HS-27A (cell line): Measurements from ENCODE around the gene PLEKHB2.
"Not testable (repeated sequence)": the region's sequence is repeated elsewhere in the genome, so short reads cannot be mapped to it uniquely, and the experiment has no call there.

ENCODE experiments used
- DNase-seq: peaks from one replicate; pipeline ENCODE4 v3.0.0-alpha.2; 2012; ENCODE audit warnings: low read depth, missing footprints

PLEKHB2 gene, protein sequence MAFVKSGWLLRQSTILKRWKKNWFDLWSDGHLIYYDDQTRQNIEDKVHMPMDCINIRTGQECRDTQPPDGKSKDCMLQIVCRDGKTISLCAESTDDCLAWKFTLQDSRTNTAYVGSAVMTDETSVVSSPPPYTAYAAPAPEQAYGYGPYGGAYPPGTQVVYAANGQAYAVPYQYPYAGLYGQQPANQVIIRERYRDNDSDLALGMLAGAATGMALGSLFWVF

DNA sequence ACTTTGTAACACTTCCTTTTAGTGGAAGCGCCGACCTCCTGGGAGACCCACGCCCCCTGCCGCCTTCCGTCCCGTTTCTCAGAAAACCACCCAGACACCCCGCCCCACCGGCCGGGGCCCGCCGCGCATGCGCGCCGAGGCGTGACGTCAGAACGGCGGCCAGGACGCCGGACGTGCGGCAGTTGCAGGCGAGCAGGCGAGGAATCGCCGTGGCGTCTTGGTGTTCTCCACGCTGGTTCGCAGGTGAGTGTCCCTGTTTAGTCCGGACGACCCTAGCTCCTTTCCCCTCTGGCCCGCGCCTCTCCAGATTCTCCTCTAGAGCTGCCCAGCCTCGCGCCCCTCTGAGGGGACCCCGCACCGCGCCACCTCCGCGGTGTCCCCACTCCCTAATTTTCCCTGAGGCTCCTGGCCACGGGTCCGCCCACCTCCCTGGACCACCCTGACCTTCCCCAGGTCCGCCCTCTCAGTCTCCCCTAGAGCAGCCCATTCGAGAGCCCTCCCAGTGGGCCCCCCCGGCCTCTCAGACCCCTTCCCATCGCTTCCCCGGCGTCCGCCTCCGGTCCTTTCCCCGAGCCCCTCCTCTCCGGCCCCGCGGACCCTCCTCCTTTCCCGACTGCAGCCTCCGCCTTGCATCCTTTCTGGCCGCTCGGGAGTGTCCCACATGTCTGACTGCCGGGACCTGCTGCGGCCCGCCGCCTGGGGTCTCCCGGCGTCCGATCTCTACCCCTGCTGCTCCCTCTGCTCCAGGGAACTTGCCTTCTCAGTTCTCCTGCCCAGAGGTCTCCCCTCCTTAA is at the start of gene PLEKHB2:
Gene PLEKHB2, plus strand, starts transcription at position 181 of the 794 bp plus-strand sequence. CDS start 15,606 bp downstream, outside the sequence.
- peak; percentile 75 for DNase-seq

DNA sequence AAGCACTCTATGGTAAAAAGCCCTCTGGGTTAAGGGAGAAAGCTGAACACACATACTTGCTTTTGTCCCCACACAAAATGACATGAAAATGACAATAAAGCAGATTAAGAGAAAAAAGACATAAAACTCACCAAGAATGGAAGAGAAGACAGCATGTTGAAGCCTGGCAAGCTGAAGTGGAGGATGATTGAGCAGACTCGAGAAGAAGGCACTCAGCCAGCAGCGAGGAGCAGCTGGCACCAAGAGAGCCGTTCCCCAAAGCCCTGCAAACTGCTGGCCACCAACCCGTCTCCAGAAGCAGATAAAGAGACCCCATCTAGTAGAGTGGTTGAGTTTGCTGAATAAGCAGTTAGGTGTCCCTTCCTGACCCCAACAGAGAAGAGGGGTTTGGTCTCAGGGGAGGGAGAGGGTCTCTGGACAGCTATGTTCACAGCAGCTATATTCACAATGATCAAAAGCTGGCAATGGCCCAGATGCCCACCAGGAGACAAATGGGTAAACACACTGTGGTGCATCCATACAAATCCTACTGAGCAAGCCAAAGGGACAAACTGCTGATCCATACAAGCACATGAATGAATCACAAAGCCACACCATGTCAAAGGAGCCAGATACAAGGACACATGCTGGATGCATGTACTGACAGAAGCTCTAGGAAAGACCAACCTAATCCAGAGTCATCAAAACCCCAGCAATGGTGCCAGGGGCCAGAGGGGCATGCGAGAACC is 48.8 kb upstream of the PLEKHB2 start:
- no peak for DNase-seq

DNA sequence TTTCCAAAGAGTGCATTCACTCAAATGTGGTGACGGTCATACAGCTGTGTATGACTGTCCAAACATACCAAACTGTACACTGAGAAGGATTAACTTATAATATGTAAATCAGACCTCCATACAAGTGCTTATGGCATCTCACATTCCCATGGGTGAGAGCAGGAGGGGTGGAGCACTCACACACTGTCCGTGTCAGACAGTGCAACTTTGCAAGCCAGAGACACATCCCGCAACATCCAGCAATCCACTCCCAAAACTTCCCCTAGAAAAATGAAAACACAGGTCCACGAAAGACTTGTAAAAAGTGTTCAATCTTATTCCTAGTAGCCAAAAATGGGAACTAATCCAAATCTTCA is 48.2 kb upstream of the PLEKHB2 start:
- DNase-seq: no peak

DNA sequence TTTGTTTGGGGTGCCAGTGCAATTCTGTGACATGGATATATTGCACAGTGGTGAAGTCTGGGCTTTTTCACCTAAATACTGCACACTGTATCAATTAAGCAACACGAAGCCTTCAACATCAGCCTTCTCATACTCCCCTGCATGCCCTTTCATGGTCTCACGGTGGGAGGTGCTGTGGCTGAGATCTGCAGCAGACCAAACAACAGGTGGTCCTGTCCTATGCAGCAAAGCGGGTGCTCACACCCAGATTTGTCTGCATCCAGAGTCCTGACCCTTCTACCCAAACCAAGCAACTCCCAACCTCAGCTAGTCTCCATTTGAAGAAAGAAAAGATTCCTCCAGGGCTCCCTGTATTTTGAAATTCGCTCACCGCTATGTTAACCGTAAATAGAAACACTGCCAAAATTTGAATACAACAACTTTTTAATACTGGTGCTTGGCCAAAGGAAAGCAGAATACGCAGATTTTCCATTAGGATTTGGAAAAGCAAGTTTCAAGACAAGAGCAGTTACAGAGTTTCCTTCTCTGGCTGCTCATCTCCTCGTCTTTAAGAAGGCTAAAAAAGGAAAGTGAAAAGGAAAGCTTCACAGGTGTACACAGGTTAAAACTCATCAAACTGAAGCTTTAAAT is 46.8 kb upstream of the PLEKHB2 start:
- DNase-seq: no peak

DNA sequence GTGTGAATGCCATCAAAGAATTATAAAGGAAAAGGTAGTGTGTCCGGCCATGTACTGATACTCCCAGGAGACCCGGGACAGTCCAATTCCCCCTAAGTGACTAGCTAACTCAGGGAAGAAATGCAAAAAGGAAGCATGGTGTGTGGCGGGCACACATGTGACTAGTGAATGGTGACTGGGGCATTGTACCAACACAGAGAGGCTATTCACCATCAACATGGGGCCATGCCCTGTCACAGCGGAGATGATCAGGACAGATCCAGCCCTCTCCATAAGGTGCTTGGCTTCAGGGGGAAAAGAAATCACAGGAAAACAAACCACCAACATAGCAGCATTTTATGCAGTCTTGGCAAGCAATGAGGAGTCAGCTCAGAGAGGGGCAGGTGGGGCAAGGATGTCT is 46.2 kb upstream of the PLEKHB2 start:
- DNase-seq: no peak

DNA sequence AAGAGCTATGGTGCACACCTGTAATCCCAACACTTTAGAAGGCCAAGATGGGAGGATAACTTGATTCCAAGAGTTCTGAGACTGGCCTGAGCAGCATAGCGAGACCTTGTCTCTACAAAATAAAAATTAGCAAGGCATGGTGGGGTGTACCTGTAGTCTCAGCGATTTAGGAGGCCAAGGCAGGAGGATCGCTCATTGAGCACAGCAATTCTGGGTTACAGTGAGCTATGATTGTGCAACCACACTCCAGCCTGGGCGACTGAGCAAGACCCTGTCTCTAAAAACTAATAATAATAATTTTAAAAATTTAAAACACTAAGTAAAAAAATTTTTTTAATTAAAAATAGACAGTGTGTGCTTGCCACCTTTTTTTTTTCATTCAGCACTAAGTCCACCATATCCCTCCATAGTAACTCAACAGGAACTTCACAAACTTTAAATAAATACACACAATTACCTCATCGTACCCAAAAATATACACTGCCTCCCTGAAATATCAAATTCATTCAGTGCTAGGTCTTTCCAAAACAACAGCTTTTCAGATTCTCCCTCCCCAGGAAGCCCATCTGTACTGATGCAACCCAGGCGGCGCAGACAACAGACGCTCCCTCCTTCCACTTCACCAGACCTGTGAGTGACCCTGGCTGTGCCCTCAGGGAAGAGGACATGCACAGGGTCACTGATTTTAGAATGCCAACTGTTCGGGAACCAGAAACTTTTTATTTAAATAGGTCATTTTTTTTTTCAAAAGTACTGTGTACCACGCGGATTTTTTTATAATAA is 41.4 kb upstream of the PLEKHB2 start:
- no peak for DNase-seq

DNA sequence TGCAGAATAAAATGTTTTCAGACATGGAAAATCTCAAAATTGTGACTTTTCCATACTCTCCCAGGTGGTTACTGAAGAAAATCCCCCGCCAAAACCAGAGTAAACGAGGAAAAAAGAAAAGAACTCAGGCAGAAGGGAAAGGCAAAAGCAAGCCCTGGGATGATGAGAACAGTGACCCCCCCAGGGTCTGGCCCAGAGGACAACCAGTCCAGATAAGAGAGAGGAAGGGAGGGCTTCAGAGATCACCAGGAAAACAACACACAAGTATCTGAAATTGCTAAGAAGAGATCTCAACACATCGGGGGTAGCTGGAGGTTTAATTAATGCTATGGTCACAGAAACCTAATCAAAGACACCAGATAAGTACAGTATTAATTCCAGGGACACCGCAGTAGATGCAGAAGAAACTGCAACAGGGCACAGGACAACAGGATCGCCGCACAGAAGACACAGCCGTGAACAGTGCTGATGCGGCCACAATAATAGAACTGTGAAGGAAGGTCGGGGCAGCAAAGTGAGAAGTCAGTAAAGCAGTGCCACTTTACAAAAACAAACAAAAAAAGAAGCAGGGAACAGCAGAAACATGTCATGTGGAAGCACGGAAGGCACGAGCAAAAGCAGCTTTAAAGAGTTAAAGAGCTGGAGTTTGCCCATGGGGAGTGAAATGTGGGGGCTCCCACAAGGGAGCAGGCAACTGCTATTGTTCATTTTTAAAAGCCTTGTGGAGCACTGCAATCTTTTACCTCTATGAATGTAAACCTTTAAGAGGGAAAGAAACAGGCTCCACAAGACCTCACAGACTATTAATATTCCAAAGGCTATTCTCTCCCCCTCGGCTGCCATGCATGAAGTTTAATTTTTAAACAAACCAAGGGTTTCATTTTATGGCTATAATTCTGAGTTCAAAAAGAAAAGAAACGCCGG is 40.3 kb upstream of the PLEKHB2 start:
- no peak for DNase-seq

DNA sequence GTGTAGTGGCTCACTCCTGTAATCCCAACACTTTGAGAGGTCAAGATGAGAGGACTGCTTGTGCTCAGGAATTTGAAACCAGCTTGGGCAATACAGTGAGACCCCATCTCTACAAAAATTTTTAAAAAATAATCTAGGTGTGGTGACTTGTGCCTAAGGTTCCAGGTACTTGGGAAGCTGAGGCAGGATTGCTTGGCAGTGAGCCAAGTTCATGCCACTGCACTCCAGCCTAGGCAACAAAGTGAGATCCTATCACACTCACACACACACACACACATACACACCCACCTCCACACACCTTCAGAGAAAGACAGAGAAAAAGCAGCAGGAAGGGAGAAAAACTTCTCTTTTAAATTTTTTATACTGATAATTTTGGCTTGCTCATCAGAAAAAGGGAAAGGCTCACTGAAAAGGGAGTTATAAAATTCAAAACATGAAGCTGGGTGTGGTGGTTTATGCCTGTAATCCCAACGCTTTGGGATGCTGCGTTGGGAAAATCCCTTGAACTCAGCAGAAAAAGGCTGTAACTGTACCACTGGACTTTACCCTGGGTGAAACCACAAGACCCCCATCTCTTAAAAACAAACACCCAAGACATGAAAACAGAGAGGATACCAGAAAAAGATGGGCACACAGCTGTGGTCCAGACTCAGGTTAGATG is 37.5 kb upstream of the PLEKHB2 start:
- DNase-seq: no peak

DNA sequence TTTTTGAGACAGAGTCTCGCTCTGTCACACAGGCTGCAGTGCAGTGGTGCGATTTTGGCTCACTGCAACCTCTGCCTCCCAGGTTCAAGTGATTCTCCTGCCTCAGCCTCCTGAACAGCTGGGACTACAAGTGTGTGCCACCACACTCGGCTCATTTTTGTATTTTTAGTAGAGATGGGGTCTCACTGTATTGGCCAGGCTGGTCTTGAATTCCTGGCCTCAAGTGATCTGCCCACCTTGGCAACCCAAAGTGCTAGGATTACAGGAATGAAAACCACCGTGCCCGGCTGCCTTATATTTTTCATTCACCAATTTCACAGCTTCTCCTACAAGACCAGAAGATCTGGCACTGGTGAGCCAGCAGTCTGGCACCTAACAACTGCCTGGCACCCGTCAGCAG is 37.0 kb upstream of the PLEKHB2 start:
- not testable (repeated sequence) for DNase-seq

DNA sequence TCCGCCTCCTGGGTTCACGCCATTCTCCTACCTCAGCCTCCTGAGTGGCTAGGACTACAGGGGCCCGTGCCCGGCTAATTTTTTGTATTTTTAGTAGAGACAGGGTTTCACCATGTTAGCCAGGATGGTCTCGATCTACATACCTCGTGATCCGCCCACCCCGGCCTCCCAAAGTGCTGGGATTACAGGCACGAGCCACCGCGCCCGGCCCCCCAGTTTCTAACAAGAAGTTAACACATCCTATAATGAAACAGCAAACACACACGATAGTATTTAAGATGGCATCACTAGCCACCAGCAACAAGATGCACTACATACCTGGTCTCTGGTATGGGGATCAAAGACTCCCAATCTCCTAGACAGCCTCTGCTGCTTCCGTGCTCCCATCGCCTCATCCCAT is 29.6 kb upstream of the PLEKHB2 start:
- DNase-seq: not testable (repeated sequence)

DNA sequence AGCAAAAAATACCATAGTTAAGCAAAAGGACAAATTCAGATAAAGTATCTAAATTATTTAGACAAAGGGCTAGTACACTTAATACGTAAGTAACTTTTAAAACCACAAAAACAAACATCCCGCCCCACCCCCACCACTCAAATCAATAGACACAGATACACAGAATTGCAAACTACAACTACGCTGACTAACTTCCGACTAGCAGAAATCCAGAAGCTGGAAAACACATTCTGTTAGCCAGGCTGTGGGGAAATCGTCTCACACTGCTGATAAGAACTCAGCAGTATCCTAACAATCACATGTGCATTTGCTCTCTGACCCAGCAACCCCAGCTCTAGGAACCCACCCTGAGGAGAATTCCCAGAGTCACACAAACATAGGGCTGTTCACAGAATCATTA is 28.4 kb upstream of the PLEKHB2 start:
- DNase-seq: no peak

DNA sequence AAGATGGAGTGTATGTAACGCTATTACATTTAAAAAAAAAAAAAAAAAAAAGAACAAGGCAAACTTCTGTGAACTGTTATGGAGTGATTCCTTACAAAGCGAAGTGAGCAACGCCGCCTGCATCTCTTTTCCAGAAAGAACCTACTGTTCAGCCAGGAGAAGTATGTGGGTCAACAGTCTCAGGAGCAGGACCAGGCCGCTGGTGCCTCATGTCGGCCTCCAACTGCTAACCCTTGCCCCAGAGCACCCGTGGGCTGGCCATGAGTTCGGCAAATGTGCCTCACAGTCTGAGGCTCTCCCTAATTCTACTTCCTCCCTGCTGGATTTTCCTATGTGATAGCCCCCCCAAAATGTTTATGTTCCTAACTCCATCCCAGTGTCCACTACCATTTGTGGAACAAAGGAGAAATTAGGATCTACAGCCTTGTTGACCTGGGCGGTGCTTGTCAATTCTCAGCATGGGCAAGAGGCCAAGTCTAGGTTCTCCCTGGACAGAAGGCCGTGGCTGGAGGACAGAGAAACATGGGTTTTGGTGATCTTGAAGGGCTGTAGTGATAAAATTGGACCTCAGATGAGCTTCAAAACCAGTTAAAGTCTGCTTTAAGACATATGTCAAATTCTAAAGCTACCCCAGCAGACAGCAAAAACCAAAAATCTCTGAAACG is 27.8 kb upstream of the PLEKHB2 start:
- DNase-seq: no peak

DNA sequence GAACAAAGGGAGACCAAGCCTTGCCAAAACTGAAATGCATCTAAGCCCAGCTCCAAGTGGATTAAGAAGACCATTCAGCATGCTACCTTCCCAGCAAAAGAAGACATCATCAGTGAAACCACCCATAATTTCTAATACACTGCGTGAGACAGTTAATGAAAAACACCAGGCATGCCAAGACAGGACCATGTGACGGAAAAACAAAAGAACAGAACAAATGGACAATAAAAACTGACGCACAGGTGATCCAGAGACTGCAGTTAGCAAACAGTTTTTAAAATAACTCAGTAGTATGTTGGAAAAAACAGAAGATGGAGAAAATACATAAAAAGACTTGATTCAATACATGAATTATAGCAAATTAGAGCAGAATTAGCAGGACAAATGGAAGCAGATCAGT is 27.2 kb upstream of the PLEKHB2 start:
- DNase-seq: no peak

DNA sequence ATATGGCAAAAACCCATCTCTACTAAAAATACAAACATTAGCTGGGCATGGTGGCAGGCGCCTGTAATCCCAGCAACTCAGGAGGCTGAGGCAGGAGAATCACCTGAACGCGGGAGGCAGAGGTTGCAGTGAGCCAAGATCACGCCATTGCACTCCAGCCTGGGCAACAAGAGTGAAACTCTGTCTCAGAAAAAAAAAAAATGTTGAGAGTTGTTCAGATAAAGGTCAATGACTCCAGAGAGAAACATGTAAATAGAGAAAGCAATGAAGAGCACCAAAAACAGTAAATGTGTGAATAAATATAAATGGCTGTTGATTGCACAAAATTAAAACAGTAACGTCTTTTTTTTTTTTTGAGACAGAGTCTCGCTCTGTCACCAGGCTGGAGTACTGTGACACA is 25.2 kb upstream of the PLEKHB2 start:
- not testable (repeated sequence) for DNase-seq

DNA sequence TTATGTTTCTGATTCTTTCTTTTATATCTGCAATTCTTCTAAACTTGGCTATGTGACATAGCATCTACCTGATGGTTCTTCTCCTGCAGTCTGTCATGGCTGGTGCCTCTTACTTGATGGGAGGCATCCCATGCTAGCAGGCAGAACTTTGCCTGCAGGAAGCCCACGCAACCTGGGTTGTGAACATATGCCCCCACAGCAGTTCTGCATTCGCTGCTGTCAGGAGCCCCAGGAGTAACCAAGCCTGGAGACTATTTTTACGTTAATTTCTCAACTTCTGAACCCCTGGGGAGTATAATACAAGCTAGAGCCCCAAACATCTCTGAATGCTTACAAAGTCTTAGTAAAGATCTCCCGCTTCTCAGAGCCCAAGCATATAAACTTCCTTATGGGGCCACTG is 23.9 kb upstream of the PLEKHB2 start:
- DNase-seq: no peak

DNA sequence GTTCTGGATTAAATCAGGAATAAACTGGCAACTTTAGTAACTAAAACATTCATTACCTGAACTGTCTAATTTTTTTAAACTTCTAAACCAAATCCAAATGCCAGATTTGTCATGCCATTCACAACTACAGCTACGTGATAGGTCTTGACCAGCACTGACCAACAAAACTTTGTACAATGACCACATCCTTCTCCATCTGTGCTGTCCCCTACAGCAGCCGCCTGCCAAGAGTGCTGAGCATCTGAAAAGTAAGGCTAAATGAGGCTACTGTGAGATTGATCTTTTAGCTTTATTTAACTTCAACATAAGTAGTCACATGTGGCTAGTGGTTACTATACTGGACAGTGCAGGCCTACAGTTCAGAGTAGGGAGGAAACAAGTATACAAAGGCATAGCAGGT is 19.5 kb upstream of the PLEKHB2 start:
- no peak for DNase-seq

DNA sequence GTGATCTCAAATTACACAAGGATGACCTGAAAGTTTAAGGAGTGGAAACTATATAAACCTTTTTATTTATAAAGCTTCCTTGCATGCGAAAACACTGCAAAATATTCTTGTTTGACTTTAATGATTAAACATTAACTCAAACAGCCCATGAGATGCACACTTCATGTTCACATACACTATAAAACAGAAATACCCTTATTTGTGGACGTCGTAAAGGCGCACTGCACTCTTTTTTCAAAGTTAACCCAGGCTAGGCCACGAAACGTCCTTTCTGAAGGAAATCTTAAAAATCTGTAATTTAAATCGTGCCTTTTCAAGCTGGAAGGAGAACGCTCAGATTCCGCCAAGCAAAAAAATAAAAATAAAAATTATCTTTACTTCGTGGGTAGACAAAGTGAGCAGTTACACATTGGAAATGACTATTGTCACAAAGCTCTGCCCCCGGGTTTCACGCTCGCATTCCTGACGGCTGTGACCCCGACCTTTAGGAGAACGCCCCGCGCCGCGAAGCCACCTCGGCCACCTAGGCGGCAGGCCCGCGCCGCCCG is 12.6 kb upstream of the PLEKHB2 start:
- DNase-seq: no peak

DNA sequence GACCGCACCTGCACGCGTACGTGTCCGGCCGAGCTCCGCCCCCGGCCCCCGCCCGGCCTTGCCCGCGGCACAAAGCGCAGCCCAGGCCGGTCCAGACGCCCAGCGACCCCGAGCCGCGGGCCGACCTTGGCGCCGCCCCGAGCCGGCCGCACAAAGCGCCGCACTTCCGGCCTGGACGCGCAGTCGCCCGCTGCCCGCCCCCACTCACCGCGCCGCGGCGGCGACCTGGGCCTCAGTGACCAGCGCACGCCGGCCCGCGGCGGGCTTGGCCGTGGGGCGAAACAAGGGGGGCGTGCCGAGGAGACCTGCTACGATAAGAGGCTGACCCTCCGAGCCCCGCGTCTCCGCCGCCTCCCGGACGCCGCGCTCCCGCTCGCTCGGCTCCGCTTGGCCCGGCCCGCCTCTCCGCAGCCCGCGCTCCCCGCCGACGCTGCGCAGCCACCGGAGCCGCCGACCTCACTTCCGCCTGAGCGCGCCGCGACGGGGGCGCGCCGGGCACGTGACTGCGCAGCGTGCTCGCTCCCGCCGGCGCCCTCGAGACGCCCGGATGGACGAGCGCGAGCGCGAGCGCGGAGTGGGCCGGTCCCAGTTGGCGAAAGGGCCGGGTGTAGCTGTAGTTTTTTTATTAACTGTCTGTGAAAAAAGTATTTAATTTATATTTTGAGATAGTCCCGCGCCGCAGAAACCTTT is 12.0 kb upstream of the PLEKHB2 start, which contains the start of gene FAM168B:
Gene FAM168B, minus strand, starts transcription at position 455 of the 690 bp plus-strand sequence. CDS start 10,814 bp downstream, outside the sequence.
- DNase-seq: peak; percentile 59
